ENCODE measurements around the gene PCDHB6.
"Not testable (repeated sequence)": the region's sequence is repeated elsewhere in the genome, so short reads cannot be mapped to it uniquely, and the experiment has no call there.

Gene PCDHB6

GRCh38 chr5:141182248-141182647 lies 32.4 kb downstream of the PCDHB6 start, which contains the start of gene PCDHB16:
Gene PCDHB16 (plus strand): TSS chr5:141182387. CDS start chr5:141182560, 173 bp downstream.
- H3K36me3 Mint-ChIP-seq (ENCODE audit: low read depth): peaks cover 46% of the 10 kb centered on the region
- DNase-seq: peak; percentile 61
- peaks cover 63% of the 10 kb centered on the region for H3K9me3 Mint-ChIP-seq
- H3K4me3 Mint-ChIP-seq: peak within 1 kb of the TSS; percentile 87
- peak; percentile 44 for TF ChIP-seq CTCF (IDR thresholded peaks at IDR 0.05)
- H3K27me3 Mint-ChIP-seq (ENCODE audit: low read depth, poor library complexity): no peaks in the 10 kb centered on the region
- peak within 1 kb of the TSS; percentile 78 for H3K27ac Mint-ChIP-seq
- H3K4me1 Mint-ChIP-seq: peaks cover 6% of the 10 kb centered on the region

GRCh38 chr5:141184117-141184855 lies 34.4 kb downstream of the PCDHB6 start:
- H3K27ac Mint-ChIP-seq; DNase-seq; H3K27me3 Mint-ChIP-seq (ENCODE audit: low read depth, poor library complexity); H3K4me1 Mint-ChIP-seq: not testable (repeated sequence)
- Mint-ChIP-seq H3K9me3 (peaks cover 78% of the 10 kb centered on the region), H3K4me3 (peak overlapping the region; percentile 38), H3K36me3 (ENCODE audit: low read depth) (peaks cover 60% of the 10 kb centered on the region)

GRCh38 chr5:141186897-141187512 lies 37.1 kb downstream of the PCDHB6 start, which contains the start of gene PCDHB9:
Gene PCDHB9 (plus strand): TSS chr5:141187161. CDS start chr5:141187319, 158 bp downstream.
- H3K36me3 Mint-ChIP-seq (ENCODE audit: low read depth): peaks cover 85% of the 10 kb centered on the region

GRCh38 chr5:141188682-141189081 lies 38.8 kb downstream of the PCDHB6 start:
- H3K4me3 Mint-ChIP-seq; DNase-seq; H3K27ac Mint-ChIP-seq; H3K4me1 Mint-ChIP-seq; H3K27me3 Mint-ChIP-seq (ENCODE audit: low read depth, poor library complexity): not testable (repeated sequence)
- peaks cover 85% of the 10 kb centered on the region for H3K36me3 Mint-ChIP-seq (ENCODE audit: low read depth)
- peaks cover 89% of the 10 kb centered on the region for H3K9me3 Mint-ChIP-seq

More at GRCh38 chr5:141186897-141187512, 37.1 kb downstream of the PCDHB6 start, which contains the start of gene PCDHB9:
- H3K4me1 Mint-ChIP-seq: peaks cover 6% of the 10 kb centered on the region
- peak; percentile 34 for TF ChIP-seq CTCF (IDR thresholded peaks at IDR 0.05)
- H3K27ac Mint-ChIP-seq: peak within 1 kb of the TSS; percentile 34
- H3K4me3 Mint-ChIP-seq: peak within 1 kb of the TSS; percentile 66
- H3K9me3 Mint-ChIP-seq: peaks cover 89% of the 10 kb centered on the region
- no peaks in the 10 kb centered on the region for H3K27me3 Mint-ChIP-seq (ENCODE audit: low read depth, poor library complexity)
- DNase-seq: peak; percentile 42

GRCh38 chr5:141189131-141189530 lies 39.3 kb downstream of the PCDHB6 start:
- DNase-seq; H3K4me1 Mint-ChIP-seq; H3K4me3 Mint-ChIP-seq; H3K27ac Mint-ChIP-seq; H3K27me3 Mint-ChIP-seq (ENCODE audit: low read depth, poor library complexity): not testable (repeated sequence)
- peaks cover 89% of the 10 kb centered on the region for H3K9me3 Mint-ChIP-seq
- H3K36me3 Mint-ChIP-seq (ENCODE audit: low read depth): peaks cover 84% of the 10 kb centered on the region

- Mint-ChIP-seq H3K36me3 (ENCODE audit: low read depth) (peaks cover 79% of the 10 kb centered on the region), H3K4me1 (no peaks in the 10 kb centered on the region), H3K27me3 (ENCODE audit: low read depth, poor library complexity) (no peaks in the 10 kb centered on the region), H3K4me3 (peak within 1 kb of the TSS; percentile 81), H3K9me3 (peaks cover 86% of the 10 kb centered on the region), H3K27ac (no peak within 1 kb of the TSS)
- peak; percentile 68 for DNase-seq
- peak; percentile 49 for TF ChIP-seq CTCF (IDR thresholded peaks at IDR 0.05)
These were observed 42.4 kb downstream of the PCDHB6 start, which contains the start of gene PCDHB10 for GRCh38 chr5:141192110-141192725. Gene PCDHB10 (plus strand): TSS chr5:141192353. CDS start chr5:141192553, 200 bp downstream.

GRCh38 chr5:141194332-141194731 lies 44.5 kb downstream of the PCDHB6 start:
- not testable (repeated sequence) for H3K27ac Mint-ChIP-seq, H3K4me1 Mint-ChIP-seq
- peaks cover 91% of the 10 kb centered on the region for H3K9me3 Mint-ChIP-seq

More at GRCh38 chr5:141194332-141194731, 44.5 kb downstream of the PCDHB6 start:
- H3K36me3 Mint-ChIP-seq (ENCODE audit: low read depth): peaks cover 71% of the 10 kb centered on the region
- H3K27me3 Mint-ChIP-seq (ENCODE audit: low read depth, poor library complexity); DNase-seq; H3K4me3 Mint-ChIP-seq: not testable (repeated sequence)
